ENCODE results near the gene ITPR2. TPM values are rescaled to one million over a fixed set of nuclear protein-coding genes. Genes with fewer than 3 reads are reported as not detected.

The ITPR2 gene
- polyA plus RNA-seq, 1 experiment, result 3.4 TPM

GRCh38 chr12:26303418-26303817, 529.6 kb downstream of the ITPR2 start:
- DNase-seq (ENCODE audit: low read depth, low spot score), result no peak
- POLR2A ChIA-PET, result no interaction called here
- no peaks in the 10 kb centered on the region for H3K27me3 ChIP-seq (ENCODE audit: control insufficient read depth, insufficient read depth, low read length)
- TF ChIP-seq, protein P1, sequence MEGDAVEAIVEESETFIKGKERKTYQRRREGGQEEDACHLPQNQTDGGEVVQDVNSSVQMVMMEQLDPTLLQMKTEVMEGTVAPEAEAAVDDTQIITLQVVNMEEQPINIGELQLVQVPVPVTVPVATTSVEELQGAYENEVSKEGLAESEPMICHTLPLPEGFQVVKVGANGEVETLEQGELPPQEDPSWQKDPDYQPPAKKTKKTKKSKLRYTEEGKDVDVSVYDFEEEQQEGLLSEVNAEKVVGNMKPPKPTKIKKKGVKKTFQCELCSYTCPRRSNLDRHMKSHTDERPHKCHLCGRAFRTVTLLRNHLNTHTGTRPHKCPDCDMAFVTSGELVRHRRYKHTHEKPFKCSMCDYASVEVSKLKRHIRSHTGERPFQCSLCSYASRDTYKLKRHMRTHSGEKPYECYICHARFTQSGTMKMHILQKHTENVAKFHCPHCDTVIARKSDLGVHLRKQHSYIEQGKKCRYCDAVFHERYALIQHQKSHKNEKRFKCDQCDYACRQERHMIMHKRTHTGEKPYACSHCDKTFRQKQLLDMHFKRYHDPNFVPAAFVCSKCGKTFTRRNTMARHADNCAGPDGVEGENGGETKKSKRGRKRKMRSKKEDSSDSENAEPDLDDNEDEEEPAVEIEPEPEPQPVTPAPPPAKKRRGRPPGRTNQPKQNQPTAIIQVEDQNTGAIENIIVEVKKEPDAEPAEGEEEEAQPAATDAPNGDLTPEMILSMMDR (IDR thresholded peaks at IDR 0.05; ENCODE audit: low read depth, low read length), result no peak
- H3K9me3 ChIP-seq (ENCODE audit: control insufficient read depth, insufficient read depth, low read length), result no peaks in the 10 kb centered on the region
- CTCF ChIA-PET, result interaction anchor here (0.5 kb wide), 1 partner anchor 342 kb away, joined by 3 read pairs; no protein-coding TSS in a partner anchor
- H3K4me3 ChIP-seq (ENCODE audit: low read depth, low read length), result no peak overlapping the region
- no peak overlapping the region for H3K27ac ChIP-seq (ENCODE audit: low read depth, low read length)

- ChIA-PET CTCF (no interaction called here), POLR2A (no interaction called here)
- TF ChIP-seq, protein P1 (IDR thresholded peaks at IDR 0.05; ENCODE audit: low read depth, low read length), result no peak
- H3K4me3 ChIP-seq (ENCODE audit: low read depth, low read length), result no peak overlapping the region
- no peaks in the 10 kb centered on the region for H3K27me3 ChIP-seq (ENCODE audit: control insufficient read depth, insufficient read depth, low read length)
- H3K9me3 ChIP-seq (ENCODE audit: control insufficient read depth, insufficient read depth, low read length), result no peaks in the 10 kb centered on the region
- DNase-seq (ENCODE audit: low read depth, low spot score), result no peak
- no peak overlapping the region for H3K27ac ChIP-seq (ENCODE audit: low read depth, low read length)
These were observed 530.2 kb downstream of the ITPR2 start for GRCh38 chr12:26302776-26303175.

DNA sequence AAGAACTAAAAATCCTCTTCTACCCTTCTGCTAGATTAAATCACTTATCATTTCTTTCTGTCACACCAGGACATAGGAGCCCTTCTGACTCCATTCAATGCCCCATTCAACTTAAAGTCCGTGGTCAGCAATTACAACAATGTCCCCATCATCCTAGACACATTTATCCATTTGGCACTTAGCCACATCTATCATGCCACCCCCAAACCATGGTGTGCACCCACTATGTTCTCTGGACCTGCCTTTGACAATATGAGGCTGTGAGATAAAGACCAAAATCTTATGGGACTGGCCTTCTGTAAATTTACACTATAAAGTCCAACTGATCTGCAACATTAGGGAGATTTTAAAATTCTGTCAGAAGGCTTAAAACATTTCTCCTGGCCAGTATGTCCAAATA, 533.2 kb downstream of the ITPR2 start:
- no peak overlapping the region for H3K4me3 ChIP-seq (ENCODE audit: low read depth, low read length)
- TF ChIP-seq, protein P1 (IDR thresholded peaks at IDR 0.05; ENCODE audit: low read depth, low read length), result no peak
- H3K9me3 ChIP-seq (ENCODE audit: control insufficient read depth, insufficient read depth, low read length), result no peaks in the 10 kb centered on the region
- no peak for DNase-seq (ENCODE audit: low read depth, low spot score)
- ChIA-PET CTCF (interaction anchor here (0.7 kb wide), 1 partner anchor 19 kb away, joined by 3 read pairs; no protein-coding TSS in a partner anchor), POLR2A (no interaction called here)
- H3K27me3 ChIP-seq (ENCODE audit: control insufficient read depth, insufficient read depth, low read length), result no peaks in the 10 kb centered on the region
- H3K27ac ChIP-seq (ENCODE audit: low read depth, low read length), result no peak overlapping the region

DNA sequence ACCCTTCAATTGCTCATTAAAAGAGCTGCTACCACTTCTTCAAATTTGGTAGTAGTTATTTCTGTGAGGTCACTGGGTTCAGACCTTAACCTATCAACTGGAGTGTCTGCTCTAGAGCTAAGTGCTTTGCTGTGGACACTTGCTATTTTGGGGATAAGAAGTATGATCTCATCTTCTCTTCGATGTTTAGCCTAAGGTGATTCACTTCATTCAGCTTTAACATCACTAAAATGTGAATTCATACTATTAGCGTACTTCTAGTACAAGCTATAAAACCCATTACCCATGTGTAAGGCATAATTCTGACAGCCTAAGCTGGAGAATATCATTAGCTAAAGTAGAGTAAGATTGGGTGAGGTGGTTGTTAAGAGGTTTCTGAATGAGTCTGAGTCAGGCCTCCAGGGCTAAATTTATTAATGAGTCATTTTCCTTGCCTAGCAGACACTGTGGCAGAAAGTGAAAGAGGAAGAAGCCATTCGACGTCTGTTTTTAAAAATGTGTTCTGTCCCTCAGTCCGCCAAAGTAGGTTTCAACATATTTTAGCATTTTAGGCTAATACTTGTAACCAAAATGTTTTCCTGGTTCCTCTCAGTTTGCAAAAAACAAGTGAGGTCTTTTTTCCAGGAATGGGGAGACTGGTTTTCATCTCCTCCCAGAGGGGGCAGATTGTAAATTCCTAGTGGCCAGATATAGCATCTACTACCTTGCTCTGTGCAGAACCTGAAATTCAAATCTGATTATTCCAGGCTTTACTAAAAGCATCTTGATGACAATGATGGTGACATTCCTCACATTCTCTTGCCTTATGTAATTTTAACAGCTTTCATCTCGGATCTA, 534.0 kb downstream of the ITPR2 start:
- H3K27me3 ChIP-seq (ENCODE audit: control insufficient read depth, insufficient read depth, low read length), result no peaks in the 10 kb centered on the region
- H3K9me3 ChIP-seq (ENCODE audit: control insufficient read depth, insufficient read depth, low read length), result no peaks in the 10 kb centered on the region
- H3K27ac ChIP-seq (ENCODE audit: low read depth, low read length), result peak overlapping the region; percentile 32
- TF ChIP-seq, protein P1 (IDR thresholded peaks at IDR 0.05; ENCODE audit: low read depth, low read length), result peak; percentile 58
- ChIA-PET CTCF (interaction anchor here (0.7 to 1.3 kb wide), 4 partner anchors 20 to 315 kb away, joined by 3 to 4 read pairs (median 3); no protein-coding TSS in a partner anchor), POLR2A (interaction anchor here (1.1 kb wide), 1 partner anchor 24 kb away, joined by 5 read pairs; no protein-coding TSS in a partner anchor)
- H3K4me3 ChIP-seq (ENCODE audit: low read depth, low read length), result peak overlapping the region; percentile 43
- DNase-seq (ENCODE audit: low read depth, low spot score), result no peak

DNA sequence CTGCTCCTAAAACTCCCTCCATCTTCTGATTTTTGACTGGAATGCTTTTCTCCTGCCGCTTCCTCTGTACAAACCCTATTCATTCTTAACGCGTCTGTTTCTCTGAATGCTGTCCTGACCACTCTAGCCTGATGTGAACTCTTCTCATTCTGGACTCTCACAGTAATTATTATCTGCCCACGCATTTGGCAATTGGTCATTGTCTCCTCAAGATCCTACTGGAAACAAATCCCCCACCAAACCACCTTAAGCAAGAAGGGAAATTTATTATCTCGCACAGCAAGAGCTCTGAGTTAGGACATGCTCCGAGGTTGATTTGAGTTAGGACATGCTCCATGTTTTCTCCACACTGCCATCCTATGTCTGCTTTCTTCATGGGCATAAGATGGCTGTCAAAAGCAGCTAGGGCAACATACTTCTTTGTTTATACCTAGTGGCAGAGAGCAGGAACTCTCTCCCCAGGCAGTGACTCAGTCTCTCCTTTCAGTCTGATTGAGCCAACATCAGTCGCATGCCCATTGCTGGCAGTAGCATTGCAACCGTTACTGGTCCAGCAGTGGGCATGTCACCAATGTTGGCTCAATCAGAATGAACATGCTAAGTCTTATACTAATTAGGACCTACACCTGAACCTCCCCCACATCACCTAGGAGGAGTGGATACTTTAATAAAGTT, 535.5 kb downstream of the ITPR2 start:
- TF ChIP-seq, protein P1 (IDR thresholded peaks at IDR 0.05; ENCODE audit: low read depth, low read length), result no peak
- H3K9me3 ChIP-seq (ENCODE audit: control insufficient read depth, insufficient read depth, low read length), result no peaks in the 10 kb centered on the region
- H3K27ac ChIP-seq (ENCODE audit: low read depth, low read length), result no peak overlapping the region
- POLR2A ChIA-PET, result no interaction called here
- no peak overlapping the region for H3K4me3 ChIP-seq (ENCODE audit: low read depth, low read length)
- no peak for DNase-seq (ENCODE audit: low read depth, low spot score)
- H3K27me3 ChIP-seq (ENCODE audit: control insufficient read depth, insufficient read depth, low read length), result no peaks in the 10 kb centered on the region
- CTCF ChIA-PET, result interaction anchor here (1.3 kb wide), 1 partner anchor 37 kb away, joined by 3 read pairs; no protein-coding TSS in a partner anchor
